Vagina (tissue), 2 donors: ENCODE data around the gene KIAA1210. TPM values are rescaled to one million over a fixed set of nuclear protein-coding genes. Genes with fewer than 3 reads are reported as not detected.

Experiments used
- DNase-seq, 2 donors: peaks; one replicate each; pipeline ENCODE4 v3.0.0-alpha.2; 2017; ENCODE audit errors: extremely low spot score in 2 of 2
- H3K27ac ChIP-seq: fragments of 200-600 bp; sonication (generic); one replicate; pipeline ENCODE4 v1.5.1; 2019
- H3K27me3 ChIP-seq: fragments of 200-600 bp; sonication (generic); one replicate; pipeline ENCODE4 v1.5.1; 2019
- H3K36me3 ChIP-seq, 2 donors: fragments of 200-600 bp; sonication (generic); one replicate each; pipeline ENCODE4 v1.5.1; 2017 to 2019
- H3K4me1 ChIP-seq: fragments of 200-600 bp; sonication (generic); one replicate; pipeline ENCODE4 v1.5.1; 2019
- H3K4me3 ChIP-seq, 2 donors: fragments of 200-600 bp; sonication (generic); 1 replicate in 1 of 2; 2 replicates in 1 of 2; pipeline ENCODE4 v1.5.1; 2016 to 2019
- H3K9me3 ChIP-seq: fragments of 200-600 bp; sonication (generic); one replicate; pipeline ENCODE4 v1.5.1; 2019
- POLR2A ChIP-seq, 2 donors: fragments of 450-650 bp; IDR thresholded peaks; one replicate each; pipeline ENCODE4 v1.6.1; 2017; ENCODE audit warnings: antibody characterized with exemption in 2 of 2, mild to moderate bottlenecking in 2 of 2, moderate library complexity in 2 of 2
- POLR2AphosphoS5 ChIP-seq, 2 donors: sonication (generic); formaldehyde crosslinking; IDR thresholded peaks; one replicate each; pipeline ENCODE4 v1.9.0; 2017; ENCODE audit warnings: antibody characterized with exemption in 2 of 2, mild to moderate bottlenecking in 2 of 2, low read depth in 1 of 2; ENCODE audit not compliant: insufficient read depth in 1 of 2
- intact Hi-C: fragments of 100-400 bp; cut with DNase I; formaldehyde crosslinking; loops from one replicate; pipeline ENCODE4 v1.15.1; 2023
- total RNA-seq: library from RNA; depleted of rRNA; stranded (reverse); fragments of >200 nt; gene quantifications from one replicate; pipeline ENCODE4 v1.2.3, GENCODE V29; 2016
- TF ChIP-seq, protein P1 (sequence below), 3 experiments: fragments of 450-650 bp in 2 of 3; fragments of 200-600 bp in 1 of 3; sonication (generic) in 1 of 3; IDR thresholded peaks; one replicate each; pipeline ENCODE4 v1.5.1; 2017 to 2019; ENCODE audit warnings: antibody characterized with exemption in 3 of 3, mild to moderate bottlenecking in 2 of 3, moderate library complexity in 2 of 3

The KIAA1210 gene
- total RNA-seq, 1 donor from 2014 or later, result not detected

DNA sequence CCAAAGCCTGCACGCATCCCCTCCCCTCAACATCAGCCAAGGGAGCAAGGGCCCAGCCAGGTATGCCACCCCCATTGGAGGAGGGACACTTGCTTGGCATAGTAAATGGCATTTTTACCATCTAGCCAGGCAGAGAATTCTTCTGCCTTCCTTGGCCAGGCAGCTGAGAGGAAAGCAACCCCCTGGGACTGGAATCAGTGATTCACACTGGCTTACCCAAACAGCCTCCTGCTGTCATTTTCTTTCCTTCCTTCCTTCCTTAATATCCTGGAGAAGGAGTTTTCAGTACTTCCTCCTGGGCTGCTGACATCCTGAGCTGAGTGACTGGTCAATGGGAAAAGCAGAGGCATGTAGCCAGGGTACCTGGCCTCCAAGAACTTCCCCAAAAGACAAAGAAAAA is 28.6 kb upstream of the KIAA1210 start:
- Histone ChIP-seq H3K9me3 (no peaks in the 10 kb centered on the region), H3K4me1 (no peaks in the 10 kb centered on the region), H3K27ac (no peak overlapping the region), H3K27me3 (no peaks in the 10 kb centered on the region), H3K4me3 (no peak overlapping the region), H3K36me3 (no peaks in the 10 kb centered on the region)
- intact Hi-C loops, result no loop called here
- no peak for DNase-seq
- TF ChIP-seq POLR2AphosphoS5 (IDR thresholded peaks at IDR 0.05; ENCODE audit: insufficient read depth in 1 of 2, low read depth in 1 of 2) (no peak), POLR2A (IDR thresholded peaks at IDR 0.05) (no peak)
- TF ChIP-seq, protein P1, sequence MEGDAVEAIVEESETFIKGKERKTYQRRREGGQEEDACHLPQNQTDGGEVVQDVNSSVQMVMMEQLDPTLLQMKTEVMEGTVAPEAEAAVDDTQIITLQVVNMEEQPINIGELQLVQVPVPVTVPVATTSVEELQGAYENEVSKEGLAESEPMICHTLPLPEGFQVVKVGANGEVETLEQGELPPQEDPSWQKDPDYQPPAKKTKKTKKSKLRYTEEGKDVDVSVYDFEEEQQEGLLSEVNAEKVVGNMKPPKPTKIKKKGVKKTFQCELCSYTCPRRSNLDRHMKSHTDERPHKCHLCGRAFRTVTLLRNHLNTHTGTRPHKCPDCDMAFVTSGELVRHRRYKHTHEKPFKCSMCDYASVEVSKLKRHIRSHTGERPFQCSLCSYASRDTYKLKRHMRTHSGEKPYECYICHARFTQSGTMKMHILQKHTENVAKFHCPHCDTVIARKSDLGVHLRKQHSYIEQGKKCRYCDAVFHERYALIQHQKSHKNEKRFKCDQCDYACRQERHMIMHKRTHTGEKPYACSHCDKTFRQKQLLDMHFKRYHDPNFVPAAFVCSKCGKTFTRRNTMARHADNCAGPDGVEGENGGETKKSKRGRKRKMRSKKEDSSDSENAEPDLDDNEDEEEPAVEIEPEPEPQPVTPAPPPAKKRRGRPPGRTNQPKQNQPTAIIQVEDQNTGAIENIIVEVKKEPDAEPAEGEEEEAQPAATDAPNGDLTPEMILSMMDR (IDR thresholded peaks at IDR 0.05), result no peak

DNA sequence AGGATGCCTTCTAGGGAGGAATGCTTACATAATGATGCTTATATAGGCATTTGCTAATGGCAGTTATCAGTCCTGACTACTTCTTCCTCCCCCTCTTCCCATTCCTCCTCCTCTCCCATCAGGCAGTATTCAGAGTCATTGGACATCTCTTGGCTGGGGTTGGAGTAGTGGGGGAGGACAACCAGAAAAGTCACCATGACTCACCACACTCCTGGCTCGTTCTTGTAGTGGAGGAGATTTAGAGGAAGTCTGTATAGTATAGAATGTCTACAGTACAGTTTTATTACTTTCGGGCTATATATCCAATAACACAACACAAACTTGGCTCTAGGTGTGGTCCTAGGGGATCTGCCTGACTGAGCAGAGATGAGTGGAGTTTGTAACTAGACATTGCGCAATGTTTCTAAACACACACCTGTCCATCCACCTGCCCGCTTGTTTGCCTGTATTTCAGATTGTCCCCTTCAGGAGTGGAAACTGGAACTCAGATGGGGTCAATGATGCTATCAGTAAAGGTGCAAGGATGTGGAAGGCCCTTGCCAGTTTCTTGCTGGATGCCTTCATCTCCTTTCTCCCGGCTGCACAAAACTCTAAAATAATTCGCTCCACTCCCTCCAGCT is 27.9 kb upstream of the KIAA1210 start:
- TF ChIP-seq POLR2AphosphoS5 (IDR thresholded peaks at IDR 0.05; ENCODE audit: insufficient read depth in 1 of 2, low read depth in 1 of 2) (no peak), POLR2A (IDR thresholded peaks at IDR 0.05) (no peak)
- TF ChIP-seq, protein P1 (IDR thresholded peaks at IDR 0.05), result no peak
- no peaks in the 10 kb centered on the region for H3K36me3 ChIP-seq
- no peak overlapping the region for H3K27ac ChIP-seq
- no peaks in the 10 kb centered on the region for H3K9me3 ChIP-seq
- intact Hi-C loops, result no loop called here
- DNase-seq, result no peak
- H3K27me3 ChIP-seq, result no peaks in the 10 kb centered on the region
- H3K4me1 ChIP-seq, result no peaks in the 10 kb centered on the region
- H3K4me3 ChIP-seq, result no peak overlapping the region

DNA sequence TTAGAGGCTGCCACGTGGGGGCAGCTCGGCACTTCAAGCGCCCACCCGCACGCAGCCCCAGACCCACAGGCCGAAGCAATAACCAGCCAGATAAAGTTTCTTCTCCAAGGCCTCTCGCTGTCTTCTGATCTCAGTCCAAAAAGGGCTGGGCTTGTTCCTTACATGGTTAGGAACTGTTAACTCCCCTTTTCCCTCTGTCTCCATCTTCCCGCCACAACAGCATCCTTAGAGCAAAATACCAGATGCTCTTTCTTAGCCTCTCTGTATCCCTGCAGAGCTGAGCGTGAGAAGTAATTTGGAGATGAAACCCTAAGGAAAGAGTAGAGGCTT is 23.4 kb upstream of the KIAA1210 start:
- TF ChIP-seq POLR2A (IDR thresholded peaks at IDR 0.05), result no peak
- Histone ChIP-seq H3K4me3 (no peak overlapping the region), H3K36me3 (no peaks in the 10 kb centered on the region), H3K27ac (no peak overlapping the region), H3K27me3 (no peaks in the 10 kb centered on the region), H3K9me3 (no peaks in the 10 kb centered on the region), H3K4me1 (no peaks in the 10 kb centered on the region)
- intact Hi-C loops, result no loop called here
- no peak for DNase-seq

DNA sequence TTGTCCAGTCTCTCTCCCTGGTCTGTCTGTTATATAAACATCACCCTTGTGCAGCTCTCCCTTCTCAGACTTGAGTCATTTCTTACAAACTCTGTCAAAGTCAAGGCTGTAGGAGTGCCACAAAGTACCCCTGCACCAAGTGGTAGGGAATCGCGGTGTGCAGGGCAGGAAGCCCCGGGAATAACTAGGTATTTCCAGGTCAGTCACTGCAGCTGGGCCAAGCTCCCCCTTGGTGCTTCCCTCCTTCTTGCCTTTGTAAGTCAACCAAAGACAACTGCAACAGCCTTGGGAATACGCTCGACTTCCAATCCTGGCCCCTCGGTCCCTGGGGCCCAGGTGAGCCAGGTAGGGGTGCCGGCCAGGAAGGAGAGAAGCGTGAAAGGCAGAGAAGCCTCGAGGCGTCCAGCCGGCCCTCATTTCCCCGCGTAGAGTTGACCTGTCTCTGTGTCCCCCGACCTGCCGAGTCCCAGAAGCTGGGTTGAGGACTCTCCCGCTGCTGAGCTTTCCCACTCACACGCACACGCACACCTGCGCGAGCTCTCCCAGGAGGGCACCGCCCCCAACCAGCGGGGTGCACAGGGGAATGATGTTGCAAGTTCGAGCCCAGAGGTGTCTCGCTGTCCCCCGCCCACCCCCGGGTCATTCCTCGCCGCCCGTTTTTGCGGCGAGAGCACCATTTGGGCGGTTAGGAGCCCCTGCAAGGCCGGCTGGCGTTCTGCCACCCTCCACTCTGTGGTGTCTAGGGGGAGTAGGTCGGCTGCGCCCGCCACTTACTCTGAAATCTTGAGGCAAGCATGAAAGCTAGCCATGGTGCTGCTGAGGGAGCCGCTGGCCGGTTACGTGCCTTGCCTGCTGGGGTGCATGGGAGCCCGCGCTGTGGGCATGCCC is 22.8 kb upstream of the KIAA1210 start:
- no peak for DNase-seq
- no peaks in the 10 kb centered on the region for H3K36me3 ChIP-seq
- no peaks in the 10 kb centered on the region for H3K9me3 ChIP-seq
- no peak overlapping the region for H3K27ac ChIP-seq
- no peak overlapping the region for H3K4me3 ChIP-seq
- intact Hi-C loops, result no loop called here
- no peaks in the 10 kb centered on the region for H3K4me1 ChIP-seq
- no peaks in the 10 kb centered on the region for H3K27me3 ChIP-seq
- TF ChIP-seq POLR2AphosphoS5 (IDR thresholded peaks at IDR 0.05; ENCODE audit: insufficient read depth in 1 of 2, low read depth in 1 of 2), result no peak
- no peak for TF ChIP-seq POLR2A (IDR thresholded peaks at IDR 0.05)
- TF ChIP-seq, protein P1 (IDR thresholded peaks at IDR 0.05), result no peak

DNA sequence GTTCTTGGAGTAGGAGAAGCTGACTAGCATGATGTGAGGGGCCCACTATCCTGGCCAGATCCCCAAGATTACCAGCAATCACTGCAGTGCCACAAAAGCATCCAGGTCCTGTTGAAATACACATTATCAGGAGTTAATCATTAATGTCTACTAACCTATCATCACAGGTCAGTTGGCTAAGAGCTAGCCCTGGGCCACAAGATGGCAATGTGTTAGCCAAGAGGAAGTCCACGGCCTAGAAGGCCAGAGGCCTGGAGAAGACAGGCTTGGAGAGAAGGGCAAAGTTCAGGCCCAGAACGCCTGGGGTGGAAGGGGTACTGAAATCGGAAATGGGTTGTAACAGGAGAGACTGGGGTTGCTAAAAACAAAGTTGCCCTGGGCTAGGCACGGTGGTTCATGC is 19.9 kb upstream of the KIAA1210 start:
- Histone ChIP-seq H3K9me3 (no peaks in the 10 kb centered on the region), H3K27me3 (no peaks in the 10 kb centered on the region), H3K4me3 (no peak overlapping the region), H3K4me1 (no peaks in the 10 kb centered on the region), H3K36me3 (no peaks in the 10 kb centered on the region), H3K27ac (no peak overlapping the region)
- intact Hi-C loops, result no loop called here
- TF ChIP-seq POLR2A (IDR thresholded peaks at IDR 0.05), result no peak
- TF ChIP-seq, protein P1 (IDR thresholded peaks at IDR 0.05), result no peak
- no peak for TF ChIP-seq POLR2AphosphoS5 (IDR thresholded peaks at IDR 0.05; ENCODE audit: insufficient read depth in 1 of 2, low read depth in 1 of 2)
- DNase-seq, result no peak
